Measurements from ENCODE around the gene CST7.
"Not testable (repeated sequence)": the region's sequence is repeated elsewhere in the genome, so short reads cannot be mapped to it uniquely, and the experiment has no call there.

The CST7 gene

GRCh38 chr20:24929867-24930723 lies 19.0 kb upstream of the CST7 start:
- H3K4me3 ChIP-seq (ENCODE audit: severe bottlenecking); H3K36me3 ChIP-seq (ENCODE audit: low read depth); H3K4me1 ChIP-seq (ENCODE audit: insufficient read depth, poor library complexity, severe bottlenecking); H3K27ac ChIP-seq (ENCODE audit: poor library complexity, severe bottlenecking); H3K9me3 ChIP-seq (ENCODE audit: severe bottlenecking); H3K27me3 ChIP-seq (ENCODE audit: insufficient read depth, poor library complexity, severe bottlenecking): not testable (repeated sequence)
- ATAC-seq (ENCODE audit: low read depth) (peak; percentile 84), DNase-seq (ENCODE audit: low spot score) (peak; percentile 72)
- TF ChIP-seq CTCF (IDR thresholded peaks at IDR 0.05; ENCODE audit: poor library complexity, severe bottlenecking): peak; percentile 23

DNA sequence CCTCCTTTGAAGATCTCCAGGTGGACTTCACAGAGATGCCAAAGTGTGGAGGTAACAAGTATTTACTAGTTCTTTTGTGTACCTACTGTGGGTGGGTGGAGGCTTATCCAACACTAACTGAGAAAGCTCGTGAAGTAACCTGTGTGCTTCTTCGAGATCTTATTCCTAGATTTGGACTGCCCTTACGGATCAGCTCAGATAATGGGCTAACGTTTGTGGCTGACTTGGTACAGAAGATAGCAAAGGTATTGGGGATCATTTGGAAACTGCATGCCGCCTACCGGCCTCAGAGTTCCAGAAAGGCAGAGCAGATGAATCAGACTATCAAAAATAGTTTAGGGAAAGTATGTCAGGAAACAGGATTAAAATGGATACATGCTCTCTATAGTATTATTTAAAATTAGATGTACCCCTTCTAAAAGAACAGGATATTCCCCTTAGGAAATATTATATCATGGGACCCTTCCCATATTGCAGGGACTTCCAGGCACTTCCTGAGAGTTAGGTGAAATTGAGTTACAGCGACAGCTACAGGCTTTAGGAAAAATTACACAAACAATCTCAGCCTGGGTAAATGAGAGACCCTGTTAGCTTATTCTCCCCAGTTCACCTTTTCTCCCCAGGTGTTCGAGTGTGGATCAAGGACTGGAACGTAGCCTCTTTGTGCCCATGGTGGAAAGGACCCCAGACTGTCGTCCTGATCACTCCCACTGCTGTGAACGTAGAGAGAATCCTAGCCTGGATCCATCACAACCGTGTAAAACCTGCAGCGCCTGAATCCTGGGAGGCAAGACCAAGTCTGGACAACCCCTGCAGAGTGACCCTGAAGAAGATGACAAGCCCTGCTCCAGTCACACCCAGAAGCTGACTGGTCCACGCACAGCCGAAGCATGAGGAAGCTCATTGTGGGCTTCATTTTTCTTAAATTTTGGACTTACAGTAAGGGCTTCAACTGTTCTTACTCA lies 18.1 kb upstream of the CST7 start:
- H3K9me3 ChIP-seq (ENCODE audit: severe bottlenecking); H3K4me1 ChIP-seq (ENCODE audit: insufficient read depth, poor library complexity, severe bottlenecking); DNase-seq (ENCODE audit: low spot score); H3K27ac ChIP-seq (ENCODE audit: poor library complexity, severe bottlenecking); H3K4me3 ChIP-seq (ENCODE audit: severe bottlenecking); H3K27me3 ChIP-seq (ENCODE audit: insufficient read depth, poor library complexity, severe bottlenecking); H3K36me3 ChIP-seq (ENCODE audit: low read depth): not testable (repeated sequence)
- TF ChIP-seq CTCF (IDR thresholded peaks at IDR 0.05; ENCODE audit: poor library complexity, severe bottlenecking): peak; percentile 6
- ATAC-seq (ENCODE audit: low read depth): peak; percentile 37; the same call in 1 of the 3 replicates

DNA sequence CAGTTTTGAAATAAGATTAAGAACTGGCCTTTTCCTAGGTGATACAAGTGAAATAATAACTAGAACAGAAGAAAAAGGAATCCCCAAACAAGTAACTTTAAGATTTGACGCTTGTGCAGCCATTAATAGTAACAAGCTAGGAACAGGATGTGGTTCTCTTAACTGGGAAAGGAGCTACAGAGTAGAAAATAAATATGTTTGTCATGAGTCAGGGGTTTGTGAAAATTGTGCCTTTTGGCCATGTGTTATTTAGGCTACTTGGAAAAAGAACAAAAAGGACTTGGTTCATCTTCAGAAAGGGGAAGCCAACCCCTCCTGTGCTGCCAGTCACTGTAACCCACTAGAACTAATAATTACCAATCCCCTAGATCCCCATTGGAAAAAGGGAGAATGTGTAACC lies 17.2 kb upstream of the CST7 start:
- H3K27me3 ChIP-seq (ENCODE audit: insufficient read depth, poor library complexity, severe bottlenecking); H3K4me1 ChIP-seq (ENCODE audit: insufficient read depth, poor library complexity, severe bottlenecking); ATAC-seq (ENCODE audit: low read depth); H3K4me3 ChIP-seq (ENCODE audit: severe bottlenecking); H3K27ac ChIP-seq (ENCODE audit: poor library complexity, severe bottlenecking); H3K9me3 ChIP-seq (ENCODE audit: severe bottlenecking); H3K36me3 ChIP-seq (ENCODE audit: low read depth); DNase-seq (ENCODE audit: low spot score): not testable (repeated sequence)

GRCh38 chr20:24933266-24933908 lies 15.7 kb upstream of the CST7 start:
- no peak for TF ChIP-seq CTCF (IDR thresholded peaks at IDR 0.05; ENCODE audit: poor library complexity, severe bottlenecking)
- DNase-seq (ENCODE audit: low spot score): peak; percentile 34
- no peaks in the 10 kb centered on the region for H3K27me3 ChIP-seq (ENCODE audit: insufficient read depth, poor library complexity, severe bottlenecking)
- peaks cover 5% of the 10 kb centered on the region for H3K4me1 ChIP-seq (ENCODE audit: insufficient read depth, poor library complexity, severe bottlenecking)
- no peak for ATAC-seq (ENCODE audit: low read depth)
- no peak overlapping the region for H3K27ac ChIP-seq (ENCODE audit: poor library complexity, severe bottlenecking)
- no peak overlapping the region for H3K4me3 ChIP-seq (ENCODE audit: severe bottlenecking)
- peaks cover 4% of the 10 kb centered on the region for H3K9me3 ChIP-seq (ENCODE audit: severe bottlenecking)
- H3K36me3 ChIP-seq (ENCODE audit: low read depth): no peaks in the 10 kb centered on the region

DNA sequence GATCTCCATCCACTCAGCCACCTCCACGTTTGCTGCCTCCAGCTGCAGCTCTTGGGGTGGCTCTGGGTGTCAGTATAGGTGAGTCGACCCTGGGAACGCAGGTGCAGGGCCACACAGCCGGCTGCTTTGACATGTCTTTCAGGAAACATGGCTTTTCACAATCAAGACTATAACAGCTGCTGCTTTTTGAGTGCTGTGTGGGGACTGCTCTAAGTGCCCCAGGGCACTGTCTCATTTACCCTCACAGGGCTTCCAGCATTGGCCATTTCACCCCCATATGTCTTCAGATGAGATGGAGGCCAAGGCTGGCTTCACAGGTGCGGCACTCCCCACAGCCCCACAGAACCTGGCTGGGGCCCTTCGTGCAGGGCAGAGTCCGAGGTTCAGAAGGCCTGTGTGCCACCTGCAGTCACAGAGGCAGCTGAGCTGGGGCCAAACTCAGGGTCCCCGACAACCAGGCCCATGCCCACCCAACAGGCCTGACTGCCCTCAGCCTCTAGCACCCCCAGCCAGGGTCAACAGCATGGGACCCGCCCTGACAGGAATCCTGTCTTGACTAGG lies 14.9 kb upstream of the CST7 start:
- H3K27me3 ChIP-seq (ENCODE audit: insufficient read depth, poor library complexity, severe bottlenecking): no peaks in the 10 kb centered on the region
- H3K4me3 ChIP-seq (ENCODE audit: severe bottlenecking): no peak overlapping the region
- H3K27ac ChIP-seq (ENCODE audit: poor library complexity, severe bottlenecking): no peak overlapping the region
- TF ChIP-seq CTCF (IDR thresholded peaks at IDR 0.05; ENCODE audit: poor library complexity, severe bottlenecking): no peak
- no peaks in the 10 kb centered on the region for H3K36me3 ChIP-seq (ENCODE audit: low read depth)
- DNase-seq (ENCODE audit: low spot score) (peak; percentile 21), ATAC-seq (ENCODE audit: low read depth) (no peak)
- peaks cover 5% of the 10 kb centered on the region for H3K4me1 ChIP-seq (ENCODE audit: insufficient read depth, poor library complexity, severe bottlenecking)
- peaks cover 4% of the 10 kb centered on the region for H3K9me3 ChIP-seq (ENCODE audit: severe bottlenecking)
